ENCODE data around the gene NOS1.
"Not testable (repeated sequence)": the region's sequence is repeated elsewhere in the genome, so short reads cannot be mapped to it uniquely, and the experiment has no call there.

Gene NOS1

GRCh38 chr12:117361347-117361751 is at the start of gene NOS1:
TSS of gene NOS1 (minus strand) at chr12:117361626. CDS start at chr12:117331069, 30,557 bp downstream.
- no peak for DNase-seq

GRCh38 chr12:117409286-117409685 is 47.9 kb upstream of the NOS1 start:
- DNase-seq: no peak

GRCh38 chr12:117408161-117408791 is 46.9 kb upstream of the NOS1 start:
- DNase-seq: peak; percentile 37

GRCh38 chr12:117404940-117405339 is 43.5 kb upstream of the NOS1 start:
- DNase-seq: no peak

- DNase-seq: no peak
Measured at GRCh38 chr12:117404203-117404853, 42.9 kb upstream of the NOS1 start.

GRCh38 chr12:117403586-117404139 is 42.2 kb upstream of the NOS1 start:
- no peak for DNase-seq

GRCh38 chr12:117402363-117402762 is 40.9 kb upstream of the NOS1 start:
- no peak for DNase-seq

GRCh38 chr12:117400912-117401311 is 39.5 kb upstream of the NOS1 start:
- DNase-seq: no peak

- DNase-seq: not testable (repeated sequence)
Measured at GRCh38 chr12:117398482-117398881, 37.1 kb upstream of the NOS1 start.

- no peak for DNase-seq
Measured at GRCh38 chr12:117395766-117396165, 34.3 kb upstream of the NOS1 start.

GRCh38 chr12:117394491-117394890 is 33.1 kb upstream of the NOS1 start:
- DNase-seq: no peak

- no peak for DNase-seq
Measured at GRCh38 chr12:117393656-117394055, 32.2 kb upstream of the NOS1 start.

- no peak for DNase-seq
Measured at GRCh38 chr12:117390866-117391265, 29.4 kb upstream of the NOS1 start.

- DNase-seq: no peak
Measured at GRCh38 chr12:117388951-117389446, 27.6 kb upstream of the NOS1 start.

GRCh38 chr12:117387832-117388231 is 26.4 kb upstream of the NOS1 start:
- no peak for DNase-seq

GRCh38 chr12:117384735-117385134 is 23.3 kb upstream of the NOS1 start:
- DNase-seq: no peak

GRCh38 chr12:117380083-117380482 is 18.7 kb upstream of the NOS1 start:
- DNase-seq: no peak

GRCh38 chr12:117377758-117378157 is 16.3 kb upstream of the NOS1 start:
- no peak for DNase-seq

GRCh38 chr12:117370588-117370987 is 9.2 kb upstream of the NOS1 start:
- no peak for DNase-seq

- DNase-seq: not testable (repeated sequence)
Measured at GRCh38 chr12:117370000-117370399, 8.6 kb upstream of the NOS1 start.

GRCh38 chr12:117367006-117367638 is 5.7 kb upstream of the NOS1 start:
- peak; percentile 92 for DNase-seq

- DNase-seq: no peak
Measured at GRCh38 chr12:117365049-117365616, 3.7 kb upstream of the NOS1 start.

GRCh38 chr12:117363953-117364486 is 2.6 kb upstream of the NOS1 start:
- no peak for DNase-seq

Measured in NCI-H2107 (cell line).